Upper lobe of left lung (tissue), 4 donors: ENCODE measurements around the gene DLGAP1.

Source experiments
- CTCF ChIP-seq, 6 experiments: fragments of 450-650 bp in 4 of 6; fragments of 200-600 bp in 2 of 6; sonication (generic) in 2 of 6; IDR thresholded peaks; one replicate each; pipeline ENCODE4 v1.5.1; 2016 to 2019; ENCODE audit warnings: antibody characterized with exemption in 6 of 6
- POLR2AphosphoS5 ChIP-seq, 2 donors: sonication (generic); formaldehyde crosslinking; IDR thresholded peaks; one replicate each; pipeline ENCODE4 v1.5.1; 2017; ENCODE audit warnings: antibody characterized with exemption in 2 of 2

GRCh38 chr18:4204438-4204720 is 250.7 kb downstream of the DLGAP1 start:
- TF ChIP-seq CTCF (IDR thresholded peaks at IDR 0.05) (no peak), POLR2AphosphoS5 (IDR thresholded peaks at IDR 0.05) (no peak)
